SK-MEL-5 (cell line): ENCODE data around the gene ROBO2. TPM values are rescaled to one million over a fixed set of nuclear protein-coding genes. Genes with fewer than 3 reads are reported as not detected.

Source experiments
- DNase-seq: peaks from one replicate; pipeline ENCODE4 v3.0.0-alpha.2; 2016; ENCODE audit warnings: low read depth, low spot score
- in situ Hi-C: cut with HindIII; loops from 2 replicates; pipeline ENCODE4 v1.10.0; 2016; ENCODE audit warnings: low sequenced_read_pairs, high pct_unique_total_duplicates, low pct_unique_long_range_greater_than_20kb
- total RNA-seq: library from RNA; depleted of rRNA; stranded (reverse); fragments of >200 nt; shearing (Covaris generic); gene quantifications from 2 replicates; pipeline ENCODE4 v1.2.3, GENCODE V29; 2014

ROBO2 gene
- total RNA-seq, 1 experiment from 2014 or later: 32.3 TPM

- in situ Hi-C loops: no loop called here
- DNase-seq: no peak
Measured at GRCh38 chr3:77086408-77086807, 46.5 kb downstream of the ROBO2 start.

- in situ Hi-C loops: no loop called here
- no peak for DNase-seq
Measured at GRCh38 chr3:77091809-77092208, 51.9 kb downstream of the ROBO2 start.

- in situ Hi-C loops: no loop called here
- DNase-seq: no peak
Measured at GRCh38 chr3:77093101-77093500, 53.2 kb downstream of the ROBO2 start.

DNA sequence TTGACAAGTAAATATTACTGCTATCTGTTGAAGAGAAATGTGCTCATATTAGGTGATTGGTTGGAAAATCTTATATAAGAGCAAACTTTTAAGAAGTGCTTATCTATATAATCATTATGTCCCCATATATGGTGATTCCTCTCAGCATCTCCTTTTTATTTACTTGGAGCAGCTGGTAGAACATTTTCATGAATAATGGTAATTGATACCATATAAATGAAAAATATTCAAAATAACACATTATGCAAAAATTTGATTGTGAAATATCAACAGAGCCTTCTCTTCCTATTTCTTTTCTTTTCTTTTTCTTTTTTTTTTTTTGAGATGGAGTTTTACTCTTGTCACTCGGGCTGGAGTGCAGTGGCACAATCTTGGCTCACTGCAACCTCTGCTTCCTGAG is 56.2 kb downstream of the ROBO2 start:
- in situ Hi-C loops: no loop called here
- no peak for DNase-seq

DNA sequence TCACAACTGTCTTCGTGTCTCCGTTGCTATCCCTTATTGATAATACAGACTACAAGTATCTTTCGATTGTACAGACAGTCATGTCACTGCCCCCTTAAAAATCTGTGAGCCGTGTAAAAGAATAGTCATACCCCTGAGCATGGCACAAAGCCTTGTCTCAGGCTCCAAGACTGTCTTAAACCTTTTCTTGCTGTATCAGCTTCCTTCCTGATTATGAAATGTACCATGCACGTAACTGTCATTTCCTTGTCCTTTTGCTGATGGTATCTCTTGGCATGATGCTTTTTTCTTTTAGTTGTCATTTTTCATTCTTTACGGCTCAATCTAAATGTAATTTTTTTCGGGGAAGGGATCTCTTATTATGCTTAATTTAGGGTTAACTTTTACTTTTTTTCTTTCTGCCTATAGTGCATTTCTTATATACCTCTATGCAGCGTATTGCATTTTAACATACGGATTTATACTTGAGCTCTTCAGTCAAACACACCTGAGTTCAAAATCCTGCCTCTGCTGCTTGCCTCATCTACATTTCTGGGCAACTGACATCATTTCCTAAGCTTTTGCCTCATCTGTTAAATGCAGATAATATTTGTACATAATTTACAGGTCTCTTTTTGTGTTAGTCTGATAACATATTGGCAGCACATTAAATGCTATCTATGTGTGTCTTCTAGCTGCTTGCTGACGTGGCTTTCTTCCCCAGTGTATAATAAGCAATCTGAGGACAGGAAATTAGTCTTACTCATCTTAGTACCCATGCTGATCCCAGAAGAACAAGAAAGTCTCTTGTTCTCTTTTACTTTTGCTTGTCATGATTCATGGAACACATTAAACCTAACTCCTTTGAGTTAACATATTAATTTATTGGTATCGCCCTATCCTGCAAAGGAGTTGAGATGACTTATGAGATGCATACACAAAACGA is 57.3 kb downstream of the ROBO2 start:
- in situ Hi-C loops: no loop called here
- peak; percentile 11 for DNase-seq

DNA sequence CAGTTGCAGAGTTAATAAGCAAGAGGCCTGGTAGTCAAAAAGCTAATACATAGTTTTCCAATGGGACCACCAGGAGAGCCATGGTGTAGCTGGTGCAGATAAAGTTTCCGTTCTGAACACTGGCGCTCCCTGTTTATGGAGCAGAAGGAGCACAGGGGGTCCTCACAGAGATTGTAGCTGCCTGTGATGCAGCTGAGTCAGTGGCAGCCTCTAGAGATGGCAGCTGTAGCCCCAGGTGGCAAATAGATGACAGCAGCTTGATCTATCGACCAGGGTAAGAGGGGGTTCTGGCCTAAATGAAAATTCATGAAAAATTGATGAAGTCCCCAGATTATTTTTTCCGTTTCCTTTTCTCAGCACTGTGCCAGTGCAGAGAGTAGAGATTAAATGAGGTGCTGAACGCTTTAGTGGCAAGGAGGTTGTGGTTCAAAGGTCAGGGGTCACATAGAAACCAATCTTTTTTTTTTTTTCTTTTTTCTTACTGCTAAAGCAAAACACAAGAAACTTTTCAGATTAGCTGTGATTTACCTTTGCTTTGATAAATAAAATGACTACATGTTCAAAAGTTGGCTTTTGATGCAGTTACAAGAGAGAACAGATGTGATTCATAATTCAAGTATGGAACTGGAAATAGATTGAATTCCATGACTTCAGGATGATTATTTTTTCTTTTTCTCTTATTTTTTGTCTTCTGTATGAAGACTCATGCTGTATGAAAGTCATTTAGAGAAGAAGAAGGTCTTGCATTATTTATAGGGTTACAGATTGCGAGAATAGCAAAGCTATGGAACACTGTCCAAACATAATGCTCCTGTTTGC is 63.3 kb downstream of the ROBO2 start:
- in situ Hi-C loops: no loop called here

GRCh38 chr3:77122652-77123051 is 82.8 kb downstream of the ROBO2 start:
- no peak for DNase-seq
- in situ Hi-C loops: no loop called here

More for the DNA sequence above, 63.3 kb downstream of the ROBO2 start:
- DNase-seq: no peak

GRCh38 chr3:77125966-77126365 is 86.1 kb downstream of the ROBO2 start:
- in situ Hi-C loops: no loop called here
- DNase-seq: no peak

- in situ Hi-C loops: no loop called here
- DNase-seq: no peak
Measured at GRCh38 chr3:77134769-77135168, 94.9 kb downstream of the ROBO2 start.

GRCh38 chr3:77137559-77137958 is 97.7 kb downstream of the ROBO2 start:
- DNase-seq: no peak
- in situ Hi-C loops: no loop called here

DNA sequence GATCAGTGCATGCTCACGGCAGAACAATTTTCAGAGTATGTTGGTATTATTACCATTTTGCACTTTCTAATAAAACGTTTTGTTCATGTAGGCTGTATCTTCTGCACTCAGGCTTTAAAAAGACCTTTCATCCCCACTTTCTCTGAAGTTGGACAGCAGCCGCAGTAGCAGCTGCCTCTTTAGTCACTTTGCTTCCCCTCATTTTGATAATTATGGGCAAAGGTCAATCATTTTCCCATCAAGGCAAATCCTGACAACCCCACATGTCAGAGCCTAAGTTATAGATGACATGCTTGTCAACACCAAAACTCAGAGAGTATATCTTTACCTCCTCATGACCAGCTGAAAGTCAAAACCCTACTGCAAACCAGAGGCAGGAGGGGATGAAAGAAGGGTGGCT is 99.7 kb downstream of the ROBO2 start:
- DNase-seq: no peak
- in situ Hi-C loops: no loop called here

- no peak for DNase-seq
- in situ Hi-C loops: no loop called here
Measured at GRCh38 chr3:77141423-77141822, 101.5 kb downstream of the ROBO2 start.

DNA sequence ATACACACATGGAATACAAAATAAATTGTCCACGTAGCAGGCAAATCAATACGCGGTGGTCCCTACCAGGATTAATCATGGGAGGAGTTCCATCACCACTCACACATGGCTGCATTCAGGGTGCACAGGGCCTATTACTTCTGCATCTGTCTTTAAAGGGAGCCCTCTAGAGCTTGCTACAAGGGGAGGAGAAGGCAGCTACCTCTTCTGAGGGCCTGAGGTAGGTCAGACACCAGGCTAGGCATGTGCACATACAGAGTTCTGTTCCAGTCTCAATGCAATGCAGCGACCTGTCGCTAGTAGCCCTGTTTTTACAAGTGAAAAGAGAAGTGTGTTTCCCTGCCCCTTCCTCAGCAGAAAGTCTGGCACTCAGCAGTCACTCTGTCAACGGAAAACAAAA is 102.7 kb downstream of the ROBO2 start:
- no peak for DNase-seq
- in situ Hi-C loops: no loop called here

DNA sequence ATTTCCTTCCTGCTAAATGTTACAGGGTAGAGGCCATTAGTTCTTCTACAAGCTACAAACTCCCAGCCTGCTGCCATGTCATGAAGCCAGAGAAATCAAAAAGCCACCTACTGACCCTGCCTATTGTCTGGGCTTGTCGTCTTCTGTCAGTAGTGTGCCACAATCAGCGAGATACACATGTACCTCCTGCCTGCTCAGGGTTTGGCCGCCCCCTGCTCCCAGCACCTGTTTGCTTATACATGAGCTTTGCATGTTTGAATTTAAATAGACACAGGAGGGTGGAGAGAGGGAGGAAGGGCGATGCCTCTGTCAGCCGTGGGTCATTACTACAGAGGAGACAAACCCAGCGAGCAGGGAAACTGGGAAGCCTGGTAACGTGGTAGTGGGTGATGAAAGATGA is 106.1 kb downstream of the ROBO2 start:
- in situ Hi-C loops: no loop called here
- no peak for DNase-seq

DNA sequence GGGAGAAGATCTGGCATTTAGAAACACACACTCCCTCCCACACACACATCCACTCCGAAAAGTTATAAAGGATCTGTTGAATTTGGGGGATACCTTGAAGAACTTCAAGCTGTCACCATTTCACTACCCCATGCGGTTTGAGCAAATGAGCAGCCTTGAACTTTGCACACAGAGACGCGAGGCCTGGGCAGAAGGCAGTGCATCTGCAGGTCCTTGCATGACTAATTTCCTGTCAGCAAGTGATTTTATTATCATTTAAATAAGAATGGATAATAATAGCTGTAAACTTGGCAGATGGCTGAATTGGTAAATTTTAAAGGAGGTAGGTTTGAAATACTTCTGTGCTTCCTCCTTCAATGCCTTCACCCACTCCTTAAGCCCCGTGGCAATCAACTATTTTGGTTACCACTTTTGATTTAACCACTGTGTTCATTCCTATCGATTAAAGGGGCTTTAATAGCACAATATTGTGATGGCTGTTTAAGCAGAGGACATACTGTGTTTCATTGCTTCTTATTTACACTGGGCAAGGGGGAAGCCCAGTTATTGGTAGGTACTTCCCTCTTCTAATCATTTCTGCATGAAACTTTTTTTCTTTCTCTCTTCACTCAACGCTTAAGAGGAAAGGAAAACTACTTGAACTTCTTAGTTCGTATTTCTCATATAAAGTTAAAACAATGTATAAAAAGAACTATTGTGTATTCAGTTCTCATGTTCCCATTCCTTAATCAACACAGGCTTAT is 108.1 kb downstream of the ROBO2 start:
- in situ Hi-C loops: no loop called here
- DNase-seq: no peak

DNA sequence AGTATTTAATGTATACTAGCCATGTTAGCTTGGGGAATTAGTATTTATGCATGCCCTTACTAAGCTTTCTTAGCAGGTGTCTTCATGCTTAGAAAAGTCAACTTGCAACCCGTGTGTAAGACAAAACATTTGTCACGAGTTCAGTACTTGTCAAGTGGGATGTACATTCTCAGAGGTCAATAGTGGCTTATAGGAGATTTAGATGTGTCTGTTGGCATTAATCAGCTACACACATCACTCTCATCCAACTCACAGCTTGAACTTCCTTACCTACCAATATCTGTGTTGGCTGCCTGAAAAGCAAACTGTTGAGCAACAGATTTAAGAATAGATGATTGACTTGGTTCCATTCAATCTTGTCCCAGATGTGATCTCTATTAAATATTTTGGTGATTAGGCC is 109.5 kb downstream of the ROBO2 start:
- in situ Hi-C loops: no loop called here
- DNase-seq: no peak

DNA sequence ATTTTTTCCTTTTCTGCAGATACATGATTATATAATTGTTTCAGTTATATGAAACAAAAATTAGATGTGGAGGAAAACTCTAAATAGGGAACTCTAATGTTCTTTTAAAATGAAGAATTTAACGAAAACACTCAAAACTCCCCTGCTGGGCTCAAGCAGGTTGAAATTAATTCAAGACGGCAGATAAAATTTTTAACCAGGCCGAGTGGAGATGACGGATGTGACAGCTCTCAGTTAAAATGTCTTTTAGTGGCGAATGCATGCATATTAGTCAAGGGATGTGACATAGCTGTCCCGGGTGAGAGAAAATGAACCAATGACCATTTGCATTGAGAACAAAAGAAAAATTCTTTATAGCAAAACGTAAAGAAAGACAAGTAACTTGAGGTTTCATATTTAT is 110.1 kb downstream of the ROBO2 start:
- in situ Hi-C loops: no loop called here
- DNase-seq: no peak

DNA sequence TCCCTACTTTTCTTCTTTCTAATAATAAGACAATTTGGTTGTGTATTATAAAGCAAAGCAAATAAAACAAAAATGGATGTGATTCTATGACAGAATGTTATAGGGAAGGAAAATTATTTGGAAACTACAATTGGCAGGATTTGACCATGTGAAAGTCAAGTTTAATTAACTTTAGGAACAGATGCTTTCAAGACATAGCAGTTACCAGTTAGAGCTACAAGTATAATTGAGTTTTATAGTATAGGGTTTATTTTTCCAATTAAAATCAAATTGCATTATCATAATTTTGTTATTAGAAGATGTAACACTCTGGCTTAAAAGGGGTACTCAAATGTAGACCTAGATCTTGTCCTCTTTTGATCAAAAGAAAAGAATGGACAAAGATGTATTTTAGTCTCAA is 110.9 kb downstream of the ROBO2 start:
- DNase-seq: no peak
- in situ Hi-C loops: no loop called here
